ENCODE results near the gene CCDC88A.

CCDC88A gene

GRCh38 chr2:55364189-55365055 lies 55.2 kb downstream of the CCDC88A start:
- WGBS = 82% methylated on average over 1 of the region's 3 CpGs

GRCh38 chr2:55363636-55364035 lies 56.0 kb downstream of the CCDC88A start:
- no peak overlapping the region for H3K4ac ChIP-seq (ENCODE audit: low read depth in 1 of 2, low read length in 2 of 2)
- no peak overlapping the region for H3K4me3 ChIP-seq (ENCODE audit: insufficient read depth in 1 of 2, low read depth in 1 of 2, low read length in 2 of 2)
- no peak overlapping the region for H3K23ac ChIP-seq (ENCODE audit: low read length in 2 of 2)
- H3K14ac ChIP-seq (ENCODE audit: low read length in 2 of 2) = no peak overlapping the region
- no CpG with 5 or more reads among the region's 3 CpGs for WGBS
- peaks cover 3% of the 10 kb centered on the region for H3K79me1 ChIP-seq (replicated peaks; ENCODE audit: low read length, poor library complexity, severe bottlenecking)
- H2AFZ ChIP-seq (ENCODE audit: low read depth, low read length) = no peak overlapping the region
- no peak overlapping the region for H4K8ac ChIP-seq (ENCODE audit: low read length)
- no peak overlapping the region for H4K91ac ChIP-seq (ENCODE audit: low read length)
- no peak overlapping the region for H3K4me2 ChIP-seq (ENCODE audit: low read length, poor library complexity, severe bottlenecking)
- no peak overlapping the region for H2BK5ac ChIP-seq (ENCODE audit: low read depth, low read length, poor library complexity, severe bottlenecking)
- H3K18ac ChIP-seq (ENCODE audit: low read depth in 1 of 2, low read length in 2 of 2) = no peak overlapping the region
- no peak overlapping the region for H2BK12ac ChIP-seq (ENCODE audit: low read length in 2 of 2)
- H3K4me1 ChIP-seq (ENCODE audit: control insufficient read depth, insufficient read depth, low read depth, low read length) = no peaks in the 10 kb centered on the region
- H2BK15ac ChIP-seq (ENCODE audit: low read depth, poor library complexity, severe bottlenecking) = no peak overlapping the region
- H3K9me3 ChIP-seq (ENCODE audit: control insufficient read depth, low read length) = no peaks in the 10 kb centered on the region
- H2AK5ac ChIP-seq (ENCODE audit: low read length, severe bottlenecking) = no peak overlapping the region
- no peaks in the 10 kb centered on the region for H3K27me3 ChIP-seq (ENCODE audit: control insufficient read depth in 1 of 2, insufficient read depth in 1 of 2, low read length in 2 of 2)
- H3K36me3 ChIP-seq (ENCODE audit: control insufficient read depth in 1 of 2, insufficient read depth in 2 of 2, low read depth in 1 of 2, low read length in 2 of 2) = peaks cover 0 to 6% of the 10 kb centered on the region in 2 experiments
- no peak overlapping the region for H2BK120ac ChIP-seq (ENCODE audit: low read depth, low read length)
- no peak overlapping the region for H3K9ac ChIP-seq (ENCODE audit: low read length)
- no peak overlapping the region for H3K27ac ChIP-seq (ENCODE audit: low read length, poor library complexity, severe bottlenecking)
- DNase-seq = no peak

More at GRCh38 chr2:55364189-55365055, 55.2 kb downstream of the CCDC88A start:
- Histone ChIP-seq H3K4ac (ENCODE audit: low read depth in 1 of 2, low read length in 2 of 2) (no peak overlapping the region), H2BK5ac (ENCODE audit: low read depth, low read length, poor library complexity, severe bottlenecking) (no peak overlapping the region), H3K14ac (ENCODE audit: low read length in 2 of 2) (no peak overlapping the region), H3K4me1 (ENCODE audit: control insufficient read depth, insufficient read depth, low read depth, low read length) (no peaks in the 10 kb centered on the region), H3K23ac (ENCODE audit: low read length in 2 of 2) (no peak overlapping the region), H3K18ac (ENCODE audit: low read depth in 1 of 2, low read length in 2 of 2) (no peak overlapping the region), H4K91ac (ENCODE audit: low read length) (no peak overlapping the region), H3K27me3 (ENCODE audit: control insufficient read depth in 1 of 2, insufficient read depth in 1 of 2, low read length in 2 of 2) (no peaks in the 10 kb centered on the region), H2AK5ac (ENCODE audit: low read length, severe bottlenecking) (no peak overlapping the region), H3K9ac (ENCODE audit: low read length) (peak overlapping the region; percentile 69), H3K79me1 (replicated peaks; ENCODE audit: low read length, poor library complexity, severe bottlenecking) (peaks cover 5% of the 10 kb centered on the region), H2AFZ (ENCODE audit: low read depth, low read length) (no peak overlapping the region), H3K36me3 (ENCODE audit: control insufficient read depth in 1 of 2, insufficient read depth in 2 of 2, low read depth in 1 of 2, low read length in 2 of 2) (peaks cover 0 to 6% of the 10 kb centered on the region in 2 experiments), H2BK15ac (ENCODE audit: low read depth, poor library complexity, severe bottlenecking) (no peak overlapping the region), H2BK12ac (ENCODE audit: low read length in 2 of 2) (no peak overlapping the region), H2BK120ac (ENCODE audit: low read depth, low read length) (no peak overlapping the region), H3K4me3 (ENCODE audit: insufficient read depth in 1 of 2, low read depth in 1 of 2, low read length in 2 of 2) (no peak overlapping the region), H3K4me2 (ENCODE audit: low read length, poor library complexity, severe bottlenecking) (no peak overlapping the region), H3K27ac (ENCODE audit: low read length, poor library complexity, severe bottlenecking) (peak overlapping the region; percentile 43), H3K9me3 (ENCODE audit: control insufficient read depth, low read length) (no peaks in the 10 kb centered on the region), H4K8ac (ENCODE audit: low read length) (no peak overlapping the region)
- peak; percentile 15 for DNase-seq

- Histone ChIP-seq H3K79me1 (replicated peaks; ENCODE audit: low read length, poor library complexity, severe bottlenecking) (peaks cover 2% of the 10 kb centered on the region), H3K4me3 (ENCODE audit: insufficient read depth in 1 of 2, low read depth in 1 of 2, low read length in 2 of 2) (no peak overlapping the region), H3K27me3 (ENCODE audit: control insufficient read depth in 1 of 2, insufficient read depth in 1 of 2, low read length in 2 of 2) (no peaks in the 10 kb centered on the region), H3K4ac (ENCODE audit: low read depth in 1 of 2, low read length in 2 of 2) (no peak overlapping the region), H3K4me2 (ENCODE audit: low read length, poor library complexity, severe bottlenecking) (no peak overlapping the region), H3K4me1 (ENCODE audit: control insufficient read depth, insufficient read depth, low read depth, low read length) (no peaks in the 10 kb centered on the region), H3K36me3 (ENCODE audit: control insufficient read depth in 1 of 2, insufficient read depth in 2 of 2, low read depth in 1 of 2, low read length in 2 of 2) (peaks cover 0 to 6% of the 10 kb centered on the region in 2 experiments), H4K8ac (ENCODE audit: low read length) (no peak overlapping the region), H2AK5ac (ENCODE audit: low read length, severe bottlenecking) (no peak overlapping the region), H3K18ac (ENCODE audit: low read depth in 1 of 2, low read length in 2 of 2) (no peak overlapping the region), H3K9ac (ENCODE audit: low read length) (no peak overlapping the region), H2BK120ac (ENCODE audit: low read depth, low read length) (no peak overlapping the region), H2BK15ac (ENCODE audit: low read depth, poor library complexity, severe bottlenecking) (no peak overlapping the region), H2BK12ac (ENCODE audit: low read length in 2 of 2) (no peak overlapping the region), H2AFZ (ENCODE audit: low read depth, low read length) (no peak overlapping the region), H3K9me3 (ENCODE audit: control insufficient read depth, low read length) (no peaks in the 10 kb centered on the region), H4K91ac (ENCODE audit: low read length) (no peak overlapping the region), H3K23ac (ENCODE audit: low read length in 2 of 2) (no peak overlapping the region), H3K14ac (ENCODE audit: low read length in 2 of 2) (no peak overlapping the region), H3K27ac (ENCODE audit: low read length, poor library complexity, severe bottlenecking) (no peak overlapping the region), H2BK5ac (ENCODE audit: low read depth, low read length, poor library complexity, severe bottlenecking) (no peak overlapping the region)
- no peak for DNase-seq
- 93% methylated on average over 5 of the region's 5 CpGs for WGBS
These were observed 58.0 kb downstream of the CCDC88A start for GRCh38 chr2:55361465-55362189.

- Histone ChIP-seq H3K79me1 (replicated peaks; ENCODE audit: low read length, poor library complexity, severe bottlenecking) (peaks cover 6% of the 10 kb centered on the region), H2BK120ac (ENCODE audit: low read depth, low read length) (no peak overlapping the region), H2BK5ac (ENCODE audit: low read depth, low read length, poor library complexity, severe bottlenecking) (no peak overlapping the region), H3K14ac (ENCODE audit: low read length in 2 of 2) (no peak overlapping the region), H3K18ac (ENCODE audit: low read depth in 1 of 2, low read length in 2 of 2) (no peak overlapping the region), H2BK15ac (ENCODE audit: low read depth, poor library complexity, severe bottlenecking) (no peak overlapping the region), H3K27ac (ENCODE audit: low read length, poor library complexity, severe bottlenecking) (no peak overlapping the region), H3K9ac (ENCODE audit: low read length) (peak overlapping the region; percentile 7), H3K23ac (ENCODE audit: low read length in 2 of 2) (no peak overlapping the region), H3K36me3 (ENCODE audit: control insufficient read depth in 1 of 2, insufficient read depth in 2 of 2, low read depth in 1 of 2, low read length in 2 of 2) (peaks cover 6 to 30% of the 10 kb centered on the region in 2 experiments), H3K4me2 (ENCODE audit: low read length, poor library complexity, severe bottlenecking) (no peak overlapping the region), H3K9me3 (ENCODE audit: control insufficient read depth, low read length) (no peaks in the 10 kb centered on the region), H3K4me1 (ENCODE audit: control insufficient read depth, insufficient read depth, low read depth, low read length) (no peaks in the 10 kb centered on the region), H2AK5ac (ENCODE audit: low read length, severe bottlenecking) (no peak overlapping the region), H2AFZ (ENCODE audit: low read depth, low read length) (no peak overlapping the region), H4K8ac (ENCODE audit: low read length) (no peak overlapping the region), H2BK12ac (ENCODE audit: low read length in 2 of 2) (no peak overlapping the region), H3K4me3 (ENCODE audit: insufficient read depth in 1 of 2, low read depth in 1 of 2, low read length in 2 of 2) (no peak overlapping the region), H3K4ac (ENCODE audit: low read depth in 1 of 2, low read length in 2 of 2) (no peak overlapping the region), H3K27me3 (ENCODE audit: control insufficient read depth in 1 of 2, insufficient read depth in 1 of 2, low read length in 2 of 2) (no peaks in the 10 kb centered on the region), H4K91ac (ENCODE audit: low read length) (no peak overlapping the region)
- WGBS = 97% methylated on average over 1 of the region's 1 CpG
- DNase-seq = no peak
These were observed 61.2 kb downstream of the CCDC88A start for GRCh38 chr2:55358451-55358850.
